Caco-2 (cell line): ENCODE results near the gene TRPM2. TPM values are rescaled to one million over a fixed set of nuclear protein-coding genes. Genes with fewer than 3 reads are reported as not detected.

Experiments
- BruUV-seq: library from RNA; stranded (reverse); fragments of 400-500 nt; replicated peaks from 2 replicates; lab custom pipeline; 2021; lab: Mats Ljungman, UMichigan
- CTCF ChIA-PET: fragments of 300-600 bp; sonication (Branson Sonifier 250); formaldehyde crosslinking; loops from one replicate; lab custom pipeline; 2022; ENCODE audit warnings: antibody characterized with exemption; lab: Charles Lee
- POLR2A ChIA-PET: fragments of 300-600 bp; sonication (Branson Sonifier 250); formaldehyde crosslinking; loops from one replicate; lab custom pipeline; 2022; ENCODE audit warnings: antibody characterized with exemption; lab: Charles Lee
- DNase-seq, 2 experiments: peaks; one replicate each; pipeline versions ENCODE4 v3.0.0 to v3.0.0-alpha.2; 2020 to 2022
- H3K27me3 ChIP-seq: replicated peaks from 2 replicates; pipeline ENCODE4 v1.6.0; 2011; ENCODE audit warnings: low read length; ENCODE audit not compliant: control insufficient read depth, insufficient read depth
- H3K36me3 ChIP-seq: 2 replicates; pipeline ENCODE4 v1.5.1; 2011; ENCODE audit warnings: low read length; ENCODE audit not compliant: control insufficient read depth, insufficient read depth
- H3K4me1 ChIP-seq: fragments of 250-450 bp; sonication (Bioruptor Pico); 2 replicates; pipeline ENCODE4 v1.5.1; 2020; ENCODE audit warnings: mild to moderate bottlenecking
- H3K4me3 ChIP-seq: 2 replicates; pipeline ENCODE4 v1.5.1; 2011; ENCODE audit warnings: low read depth, mild to moderate bottlenecking, control low read depth, low read length
- H3K9me3 ChIP-seq: fragments of 250-450 bp; sonication (Bioruptor Pico); 2 replicates; pipeline ENCODE4 v1.5.1; 2020; ENCODE audit warnings: mild to moderate bottlenecking, moderate library complexity
- H3K27ac Mint-ChIP-seq: one replicate; pipeline ENCODE4 v1.8.0; 2022; ENCODE audit warnings: mixed read lengths; ENCODE audit not compliant: unreplicated experiment
- H3K27me3 Mint-ChIP-seq: one replicate; pipeline ENCODE4 v1.8.0; 2022; ENCODE audit warnings: mixed read lengths; ENCODE audit not compliant: insufficient read depth, unreplicated experiment
- H3K36me3 Mint-ChIP-seq: one replicate; pipeline ENCODE4 v1.8.0; 2022; ENCODE audit warnings: mild to moderate bottlenecking, mixed read lengths; ENCODE audit not compliant: insufficient read depth, unreplicated experiment
- H3K4me1 Mint-ChIP-seq: one replicate; pipeline ENCODE4 v1.8.0; 2022; ENCODE audit warnings: low read depth, mixed read lengths; ENCODE audit not compliant: unreplicated experiment
- H3K4me3 Mint-ChIP-seq: one replicate; pipeline ENCODE4 v1.8.0; 2022; ENCODE audit warnings: mild to moderate bottlenecking, moderate library complexity, mixed read lengths; ENCODE audit not compliant: unreplicated experiment
- H3K9me3 Mint-ChIP-seq: one replicate; pipeline ENCODE4 v1.8.0; 2022; ENCODE audit warnings: mixed read lengths; ENCODE audit not compliant: unreplicated experiment
- CTCF ChIP-seq, 2 experiments: fragments of 200-600 bp in 1 of 2; IDR thresholded peaks; 1 replicate in 1 of 2; 2 replicates in 1 of 2; pipeline versions ENCODE4 v1.5.1 to v1.8.0; 2011 to 2022; ENCODE audit warnings: antibody characterized with exemption in 1 of 2, control low read depth in 1 of 2, inconsistent platforms in 1 of 2, low read depth in 1 of 2, low read length in 1 of 2, mild to moderate bottlenecking in 1 of 2, moderate library complexity in 1 of 2; ENCODE audit not compliant: insufficient read depth in 1 of 2, severe bottlenecking in 1 of 2, unreplicated experiment in 1 of 2
- intact Hi-C: fragments of 100-400 bp; cut with micrococcal nuclease; formaldehyde crosslinking; loops from one replicate; pipeline ENCODE4 v1.10.0; 2022; ENCODE audit not compliant: unreplicated experiment
- total RNA-seq: library from RNA; stranded (reverse); gene quantifications from 2 replicates; pipeline ENCODE4 v1.2.3, GENCODE V29; 2022

The TRPM2 gene
- total RNA-seq, 1 experiment from 2014 or later, result 0.20 TPM

- no TSS peak for BruUV-seq
These were observed 81.7 kb downstream of the TRPM2 start for GRCh38 chr21:44434936-44435635.

GRCh38 chr21:44436111-44436611 lies 82.7 kb downstream of the TRPM2 start:
- peaks cover 3% of the 10 kb centered on the region for H3K9me3 Mint-ChIP-seq
- intact Hi-C loops, result no loop called here
- Histone ChIP-seq H3K27me3 (no peaks in the 10 kb centered on the region), H3K9me3 (no peaks in the 10 kb centered on the region), H3K4me1 (no peaks in the 10 kb centered on the region), H3K36me3 (no peaks in the 10 kb centered on the region), H3K4me3 (no peak overlapping the region)
- ChIA-PET CTCF (no interaction called here), POLR2A (no interaction called here)
- H3K36me3 Mint-ChIP-seq, result no peaks in the 10 kb centered on the region
- no peak overlapping the region for H3K27ac Mint-ChIP-seq
- peak in 1 of 2 experiments; percentile 17 for DNase-seq
- no peak overlapping the region for H3K4me3 Mint-ChIP-seq
- no peaks in the 10 kb centered on the region for H3K4me1 Mint-ChIP-seq
- no TSS peak for BruUV-seq
- TF ChIP-seq CTCF (IDR thresholded peaks at IDR 0.05; ENCODE audit: insufficient read depth in 1 of 2, low read depth in 1 of 2, low read length in 1 of 2, severe bottlenecking in 1 of 2, unreplicated experiment in 1 of 2), result no peak
- H3K27me3 Mint-ChIP-seq, result no peaks in the 10 kb centered on the region

More at GRCh38 chr21:44434936-44435635, 81.7 kb downstream of the TRPM2 start:
- Histone ChIP-seq H3K36me3 (no peaks in the 10 kb centered on the region), H3K4me1 (no peaks in the 10 kb centered on the region), H3K9me3 (no peaks in the 10 kb centered on the region), H3K4me3 (no peak overlapping the region), H3K27me3 (no peaks in the 10 kb centered on the region)
- no peaks in the 10 kb centered on the region for H3K4me1 Mint-ChIP-seq
- DNase-seq, result peak in 1 of 2 experiments; percentile 25
- TF ChIP-seq CTCF (IDR thresholded peaks at IDR 0.05; ENCODE audit: insufficient read depth in 1 of 2, low read depth in 1 of 2, low read length in 1 of 2, severe bottlenecking in 1 of 2, unreplicated experiment in 1 of 2), result no peak
- intact Hi-C loops, result no loop called here
- ChIA-PET POLR2A (no interaction called here), CTCF (no interaction called here)
- no peaks in the 10 kb centered on the region for H3K27me3 Mint-ChIP-seq
- no peaks in the 10 kb centered on the region for H3K36me3 Mint-ChIP-seq
- H3K9me3 Mint-ChIP-seq, result peaks cover 13% of the 10 kb centered on the region
- H3K4me3 Mint-ChIP-seq, result no peak overlapping the region
- H3K27ac Mint-ChIP-seq, result no peak overlapping the region

GRCh38 chr21:44436958-44437357 lies 83.5 kb downstream of the TRPM2 start:
- Histone ChIP-seq H3K27me3 (no peaks in the 10 kb centered on the region), H3K9me3 (no peaks in the 10 kb centered on the region), H3K4me1 (no peaks in the 10 kb centered on the region), H3K36me3 (no peaks in the 10 kb centered on the region), H3K4me3 (no peak overlapping the region)
- H3K4me1 Mint-ChIP-seq, result no peaks in the 10 kb centered on the region
- no peak overlapping the region for H3K27ac Mint-ChIP-seq
- TF ChIP-seq CTCF (IDR thresholded peaks at IDR 0.05; ENCODE audit: insufficient read depth in 1 of 2, low read depth in 1 of 2, low read length in 1 of 2, severe bottlenecking in 1 of 2, unreplicated experiment in 1 of 2), result no peak
- DNase-seq, result peak in 1 of 2 experiments; percentile 19
- CTCF ChIA-PET, result no interaction called here
- no TSS peak for BruUV-seq
- POLR2A ChIA-PET, result no interaction called here
- no peaks in the 10 kb centered on the region for H3K36me3 Mint-ChIP-seq
- H3K4me3 Mint-ChIP-seq, result no peak overlapping the region
- H3K9me3 Mint-ChIP-seq, result no peaks in the 10 kb centered on the region
- intact Hi-C loops, result no loop called here
- no peaks in the 10 kb centered on the region for H3K27me3 Mint-ChIP-seq
